ENCODE measurements around the gene ARMH3. TPM values are rescaled to one million over a fixed set of nuclear protein-coding genes. Genes with fewer than 3 reads are reported as not detected.

The ARMH3 gene
- total RNA-seq, 1 experiment from 2014 or later, result 12.8 TPM

- intact Hi-C loops (cut with micrococcal nuclease; ENCODE audit: unreplicated experiment), result no loop called here
- Histone ChIP-seq H3K79me2 (ENCODE audit: low read depth) (no peaks in the 10 kb centered on the region), H4K20me1 (ENCODE audit: insufficient read depth) (no peaks in the 10 kb centered on the region), H2AFZ (no peak overlapping the region), H3K9me3 (ENCODE audit: insufficient read depth, low read depth) (no peaks in the 10 kb centered on the region), H3K4me1 (replicated peaks; ENCODE audit: insufficient read depth) (no peaks in the 10 kb centered on the region), H3K9me2 (ENCODE audit: insufficient read depth) (no peaks in the 10 kb centered on the region), H3K36me3 (ENCODE audit: low read depth) (no peaks in the 10 kb centered on the region), H3K27ac (no peak overlapping the region), H3K4me3 (no peak overlapping the region), H3K27me3 (ENCODE audit: insufficient read depth, low read depth) (no peaks in the 10 kb centered on the region), H3F3A (ENCODE audit: insufficient read depth, low read depth) (no peaks in the 10 kb centered on the region), H3K4me2 (no peak overlapping the region)
- no peak for DNase-seq
- CTCF ChIA-PET, result no interaction called here
- POLR2A ChIA-PET (ENCODE audit: unreplicated experiment), result no interaction called here
- no TSS peak for BruUV-seq (replicated peaks)
- TF ChIP-seq CTCF (conservative IDR thresholded peaks at IDR 0.05) (no peak), EZH2 (IDR thresholded peaks at IDR 0.05; ENCODE audit: low read depth) (no peak)
Observed at GRCh38 chr10:102033787-102034186, 22.2 kb downstream of the ARMH3 start.

DNA sequence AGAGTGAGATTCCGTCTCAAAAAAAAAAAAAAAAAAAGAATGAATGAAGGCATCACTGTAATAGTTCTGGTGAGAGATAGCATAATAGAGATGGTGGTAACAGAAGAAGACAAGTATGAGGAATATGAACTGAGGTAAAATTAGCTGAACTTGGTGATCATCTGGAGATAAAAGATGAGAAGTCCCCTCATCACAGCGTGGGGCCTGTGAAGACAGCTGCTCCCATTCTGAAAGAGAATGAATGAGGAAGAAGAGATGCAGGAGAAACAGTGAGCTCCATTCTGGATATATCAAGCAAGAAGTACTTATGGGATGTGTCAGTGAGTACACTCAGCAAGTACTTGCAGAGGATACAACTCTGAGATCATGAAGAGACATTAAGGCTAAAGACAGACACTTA, 28.7 kb downstream of the ARMH3 start:
- Histone ChIP-seq H3K9me2 (ENCODE audit: insufficient read depth) (no peaks in the 10 kb centered on the region), H3K27me3 (ENCODE audit: insufficient read depth, low read depth) (no peaks in the 10 kb centered on the region), H3K4me1 (replicated peaks; ENCODE audit: insufficient read depth) (no peaks in the 10 kb centered on the region), H3K27ac (no peak overlapping the region), H2AFZ (no peak overlapping the region), H3K4me3 (no peak overlapping the region), H3F3A (ENCODE audit: insufficient read depth, low read depth) (no peaks in the 10 kb centered on the region), H4K20me1 (ENCODE audit: insufficient read depth) (no peaks in the 10 kb centered on the region), H3K4me2 (no peak overlapping the region), H3K36me3 (ENCODE audit: low read depth) (no peaks in the 10 kb centered on the region), H3K79me2 (ENCODE audit: low read depth) (no peaks in the 10 kb centered on the region), H3K9me3 (ENCODE audit: insufficient read depth, low read depth) (no peaks in the 10 kb centered on the region)
- TF ChIP-seq EZH2 (IDR thresholded peaks at IDR 0.05; ENCODE audit: low read depth) (no peak), CTCF (conservative IDR thresholded peaks at IDR 0.05) (no peak)
- ChIA-PET POLR2A (ENCODE audit: unreplicated experiment) (no interaction called here), CTCF (no interaction called here)
- BruUV-seq (replicated peaks), result no TSS peak
- intact Hi-C loops (cut with micrococcal nuclease; ENCODE audit: unreplicated experiment), result no loop called here
- no peak for DNase-seq

DNA sequence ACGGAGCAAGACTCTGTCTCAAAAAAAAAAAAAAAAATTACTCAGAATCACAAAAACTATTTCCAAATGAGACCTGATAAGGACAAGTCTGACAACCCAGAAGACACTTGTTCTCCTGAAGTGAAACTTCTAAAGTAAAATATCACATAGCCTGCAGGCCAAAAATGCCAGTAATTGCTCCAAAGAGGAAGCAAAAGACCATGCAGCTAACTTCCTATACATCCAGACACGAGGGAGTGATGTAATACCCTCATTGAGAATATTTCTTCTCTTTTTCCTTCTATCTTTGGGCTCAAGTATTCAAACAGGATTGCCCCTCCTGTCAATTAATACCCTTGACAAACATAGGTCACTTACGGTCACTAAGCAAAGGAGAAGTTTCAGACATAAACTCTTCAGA, 31.2 kb downstream of the ARMH3 start:
- no peaks in the 10 kb centered on the region for H3K4me1 ChIP-seq (replicated peaks; ENCODE audit: insufficient read depth)
- H3K36me3 ChIP-seq (ENCODE audit: low read depth), result no peaks in the 10 kb centered on the region
- no peak overlapping the region for H2AFZ ChIP-seq
- no TSS peak for BruUV-seq (replicated peaks)
- no peaks in the 10 kb centered on the region for H3K79me2 ChIP-seq (ENCODE audit: low read depth)
- no peak overlapping the region for H3K4me2 ChIP-seq
- TF ChIP-seq EZH2 (IDR thresholded peaks at IDR 0.05; ENCODE audit: low read depth) (no peak), CTCF (conservative IDR thresholded peaks at IDR 0.05) (no peak)
- CTCF ChIA-PET, result no interaction called here
- no peaks in the 10 kb centered on the region for H4K20me1 ChIP-seq (ENCODE audit: insufficient read depth)
- no peaks in the 10 kb centered on the region for H3K9me3 ChIP-seq (ENCODE audit: insufficient read depth, low read depth)
- no peaks in the 10 kb centered on the region for H3F3A ChIP-seq (ENCODE audit: insufficient read depth, low read depth)
- intact Hi-C loops (cut with micrococcal nuclease; ENCODE audit: unreplicated experiment), result no loop called here
- no peaks in the 10 kb centered on the region for H3K9me2 ChIP-seq (ENCODE audit: insufficient read depth)
- no peaks in the 10 kb centered on the region for H3K27me3 ChIP-seq (ENCODE audit: insufficient read depth, low read depth)
- H3K4me3 ChIP-seq, result no peak overlapping the region
- H3K27ac ChIP-seq, result no peak overlapping the region
- DNase-seq, result no peak
- POLR2A ChIA-PET (ENCODE audit: unreplicated experiment), result no interaction called here

All from PC-9 (cell line).